Measurements from ENCODE around the gene FLNB.
A peak's percentile ranks its signal among the peaks of the same experiment; 100 is the strongest.

The FLNB gene, protein sequence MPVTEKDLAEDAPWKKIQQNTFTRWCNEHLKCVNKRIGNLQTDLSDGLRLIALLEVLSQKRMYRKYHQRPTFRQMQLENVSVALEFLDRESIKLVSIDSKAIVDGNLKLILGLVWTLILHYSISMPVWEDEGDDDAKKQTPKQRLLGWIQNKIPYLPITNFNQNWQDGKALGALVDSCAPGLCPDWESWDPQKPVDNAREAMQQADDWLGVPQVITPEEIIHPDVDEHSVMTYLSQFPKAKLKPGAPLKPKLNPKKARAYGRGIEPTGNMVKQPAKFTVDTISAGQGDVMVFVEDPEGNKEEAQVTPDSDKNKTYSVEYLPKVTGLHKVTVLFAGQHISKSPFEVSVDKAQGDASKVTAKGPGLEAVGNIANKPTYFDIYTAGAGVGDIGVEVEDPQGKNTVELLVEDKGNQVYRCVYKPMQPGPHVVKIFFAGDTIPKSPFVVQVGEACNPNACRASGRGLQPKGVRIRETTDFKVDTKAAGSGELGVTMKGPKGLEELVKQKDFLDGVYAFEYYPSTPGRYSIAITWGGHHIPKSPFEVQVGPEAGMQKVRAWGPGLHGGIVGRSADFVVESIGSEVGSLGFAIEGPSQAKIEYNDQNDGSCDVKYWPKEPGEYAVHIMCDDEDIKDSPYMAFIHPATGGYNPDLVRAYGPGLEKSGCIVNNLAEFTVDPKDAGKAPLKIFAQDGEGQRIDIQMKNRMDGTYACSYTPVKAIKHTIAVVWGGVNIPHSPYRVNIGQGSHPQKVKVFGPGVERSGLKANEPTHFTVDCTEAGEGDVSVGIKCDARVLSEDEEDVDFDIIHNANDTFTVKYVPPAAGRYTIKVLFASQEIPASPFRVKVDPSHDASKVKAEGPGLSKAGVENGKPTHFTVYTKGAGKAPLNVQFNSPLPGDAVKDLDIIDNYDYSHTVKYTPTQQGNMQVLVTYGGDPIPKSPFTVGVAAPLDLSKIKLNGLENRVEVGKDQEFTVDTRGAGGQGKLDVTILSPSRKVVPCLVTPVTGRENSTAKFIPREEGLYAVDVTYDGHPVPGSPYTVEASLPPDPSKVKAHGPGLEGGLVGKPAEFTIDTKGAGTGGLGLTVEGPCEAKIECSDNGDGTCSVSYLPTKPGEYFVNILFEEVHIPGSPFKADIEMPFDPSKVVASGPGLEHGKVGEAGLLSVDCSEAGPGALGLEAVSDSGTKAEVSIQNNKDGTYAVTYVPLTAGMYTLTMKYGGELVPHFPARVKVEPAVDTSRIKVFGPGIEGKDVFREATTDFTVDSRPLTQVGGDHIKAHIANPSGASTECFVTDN (N-terminal part only)

GRCh38 chr3:58008141-58009025 lies at the start of gene FLNB:
Gene FLNB (plus strand): TSS chr3:58008422. CDS start chr3:58008565, 143 bp downstream.
- peak; percentile 77 for DNase-seq

GRCh38 chr3:57958642-57959422 lies 49.4 kb upstream of the FLNB start:
- no peak for DNase-seq

DNA sequence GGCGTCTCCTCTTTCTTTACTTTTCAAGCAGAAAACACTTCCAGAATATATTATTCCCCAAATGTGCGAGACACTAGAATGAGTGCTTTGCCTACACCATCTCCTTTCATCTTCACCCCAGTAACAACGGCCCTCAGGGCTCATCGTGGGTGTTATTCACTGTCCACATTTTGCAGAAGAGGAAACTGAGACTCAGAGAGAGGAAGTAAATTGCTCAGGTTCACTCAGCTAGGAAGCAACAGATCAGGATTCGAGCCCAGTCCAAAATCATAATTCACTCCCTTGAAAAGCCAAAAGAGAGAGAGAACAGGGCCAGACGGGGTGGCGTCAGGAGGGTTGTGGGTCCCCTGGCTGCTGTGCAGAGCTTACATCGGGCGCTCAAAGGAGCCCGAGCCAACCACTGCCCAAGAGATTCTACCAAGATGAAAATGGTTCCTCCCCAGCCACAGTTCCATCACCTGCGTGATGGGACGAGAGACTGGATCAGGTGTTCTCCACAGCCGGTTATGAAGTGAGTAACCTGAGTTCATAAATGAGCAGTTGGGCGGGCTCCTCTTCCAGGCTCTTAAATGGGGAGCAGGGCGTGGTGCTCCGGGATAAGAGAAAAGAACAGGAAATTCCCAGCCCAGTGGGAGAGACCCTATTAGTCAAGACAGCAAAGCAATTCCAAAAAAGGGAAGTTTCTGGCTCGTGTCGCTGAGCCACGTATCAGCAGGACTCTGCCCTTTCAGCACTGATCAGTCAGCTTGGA lies 48.6 kb upstream of the FLNB start:
- no peak for DNase-seq

GRCh38 chr3:57960174-57960505 lies 48.1 kb upstream of the FLNB start:
- no peak for DNase-seq

DNA sequence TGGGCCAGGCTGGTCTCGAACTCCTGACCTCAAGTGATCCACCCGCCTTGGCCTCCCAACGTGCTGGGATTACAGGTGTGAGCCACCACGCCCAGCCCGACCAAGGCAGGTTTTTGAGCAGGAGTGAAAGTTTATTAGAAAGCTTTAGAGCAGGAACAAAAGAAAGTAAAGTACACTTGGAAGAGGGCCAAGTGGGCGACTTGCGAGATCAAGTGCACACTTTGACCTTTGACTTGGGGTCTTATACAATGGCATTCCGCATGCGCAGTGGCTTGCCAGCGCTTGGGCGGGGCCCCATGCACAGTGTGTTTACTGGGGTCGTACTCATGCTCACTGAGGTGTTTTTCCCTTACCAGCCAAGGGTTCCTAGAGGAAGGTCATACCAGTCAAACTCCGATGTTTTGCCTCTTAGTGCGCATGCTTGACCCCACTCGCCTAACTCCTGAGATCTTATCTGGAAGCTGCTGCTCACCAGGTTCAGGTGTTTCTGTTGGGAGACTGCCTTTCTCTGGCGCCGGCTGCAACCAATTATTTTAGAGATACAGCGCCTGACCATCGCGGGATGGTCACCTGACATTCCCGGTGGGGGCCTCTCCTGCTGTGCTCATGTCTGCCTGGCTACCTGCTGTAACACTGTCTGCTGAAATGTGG lies 46.9 kb upstream of the FLNB start:
- DNase-seq = no peak

DNA sequence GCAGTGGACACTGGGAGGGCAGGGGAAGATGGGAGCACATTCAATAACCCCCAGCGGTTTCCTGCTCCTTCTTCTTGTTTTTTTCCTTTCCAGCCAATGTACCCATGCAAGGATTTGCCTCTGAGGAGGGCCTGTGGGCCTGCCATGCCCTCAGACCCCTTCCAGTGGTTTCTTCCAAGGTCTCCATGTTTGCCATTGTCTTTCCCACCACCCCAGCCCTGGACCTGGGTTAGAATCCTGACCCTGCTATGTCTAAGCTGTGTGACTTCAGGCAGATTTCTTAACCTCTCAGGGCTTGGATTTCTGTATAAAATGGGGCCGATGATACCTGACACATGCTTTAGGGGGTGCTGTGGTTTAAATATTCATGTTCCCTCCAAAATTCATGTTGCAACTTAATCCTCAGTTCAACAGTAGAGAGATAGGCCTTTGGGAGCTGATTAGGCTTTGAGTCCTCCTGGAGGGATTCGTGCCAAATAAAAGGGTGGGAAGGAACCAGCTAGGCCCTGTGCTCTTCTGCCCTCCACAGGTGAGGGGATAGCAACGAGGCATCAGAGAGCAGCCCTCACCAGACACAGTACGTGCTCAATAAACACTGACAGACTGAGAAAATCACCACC lies 46.3 kb upstream of the FLNB start:
- DNase-seq = no peak

DNA sequence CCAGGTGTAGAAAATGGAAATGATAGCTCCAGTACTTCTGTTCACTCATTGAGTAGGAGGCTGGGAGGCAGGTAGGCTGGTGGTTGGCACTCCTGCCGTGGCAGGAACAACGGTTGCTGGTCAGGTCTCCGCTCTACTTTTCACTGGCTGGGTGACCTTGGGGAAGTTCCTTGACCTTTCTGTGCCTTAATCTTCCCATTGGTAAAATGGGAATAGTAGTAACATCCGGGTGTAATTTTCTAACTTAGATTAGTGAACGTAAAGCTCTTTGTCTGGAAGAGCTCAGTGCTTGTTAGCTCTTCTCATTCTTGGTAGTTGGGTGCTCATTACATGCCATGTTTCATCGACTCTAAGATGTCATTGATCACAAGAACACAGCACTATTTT lies 45.8 kb upstream of the FLNB start:
- DNase-seq = no peak

DNA sequence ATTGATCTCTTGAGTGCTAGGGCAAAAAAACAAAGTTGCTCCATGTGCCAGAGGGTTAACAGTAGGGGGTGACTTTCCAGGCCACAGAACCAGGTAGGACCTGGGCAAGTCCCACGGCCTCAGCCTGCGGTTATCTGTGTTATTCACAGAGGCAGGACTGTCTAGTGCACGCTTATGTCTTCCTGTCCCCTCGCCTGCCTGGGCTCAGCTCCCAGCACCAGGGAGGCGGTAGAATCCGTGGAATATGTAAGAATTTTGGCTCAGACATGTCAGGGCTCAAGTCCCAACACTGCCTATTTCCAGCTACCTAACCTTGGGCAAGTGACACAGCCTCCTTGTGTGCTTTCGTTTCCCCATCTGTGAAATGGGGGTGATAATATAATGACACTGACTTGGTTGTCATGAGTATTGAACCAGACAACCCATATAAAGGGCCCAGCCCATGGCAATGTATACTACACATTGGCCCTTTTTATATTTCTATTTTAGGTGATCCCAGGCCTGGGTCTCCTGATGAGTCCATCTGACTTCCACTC lies 44.3 kb upstream of the FLNB start:
- DNase-seq = no peak

- DNase-seq = no peak
These were observed 41.4 kb upstream of the FLNB start for GRCh38 chr3:57966829-57967228.

DNA sequence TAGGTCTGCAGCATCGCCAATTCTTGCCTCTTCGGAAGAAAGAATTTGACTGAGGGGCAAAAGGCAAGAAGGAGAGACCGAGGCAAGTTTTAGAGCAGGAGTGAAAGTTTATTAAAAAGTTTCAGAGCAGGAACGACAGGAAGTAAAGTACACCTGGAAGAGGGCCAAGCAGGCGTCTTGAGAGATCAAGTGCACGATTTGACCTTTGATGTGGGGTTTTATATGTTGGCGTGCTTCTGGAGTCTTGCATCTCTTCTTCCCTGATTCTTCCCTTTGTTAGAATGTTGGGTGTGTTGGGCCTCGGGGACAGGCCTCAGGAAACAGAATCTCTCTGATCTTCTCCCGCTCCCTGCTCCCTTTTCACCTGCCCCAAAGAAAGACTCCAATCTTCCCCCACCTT lies 40.6 kb upstream of the FLNB start:
- no peak for DNase-seq

- no peak for DNase-seq
These were observed 39.7 kb upstream of the FLNB start for GRCh38 chr3:57968501-57968900.

DNA sequence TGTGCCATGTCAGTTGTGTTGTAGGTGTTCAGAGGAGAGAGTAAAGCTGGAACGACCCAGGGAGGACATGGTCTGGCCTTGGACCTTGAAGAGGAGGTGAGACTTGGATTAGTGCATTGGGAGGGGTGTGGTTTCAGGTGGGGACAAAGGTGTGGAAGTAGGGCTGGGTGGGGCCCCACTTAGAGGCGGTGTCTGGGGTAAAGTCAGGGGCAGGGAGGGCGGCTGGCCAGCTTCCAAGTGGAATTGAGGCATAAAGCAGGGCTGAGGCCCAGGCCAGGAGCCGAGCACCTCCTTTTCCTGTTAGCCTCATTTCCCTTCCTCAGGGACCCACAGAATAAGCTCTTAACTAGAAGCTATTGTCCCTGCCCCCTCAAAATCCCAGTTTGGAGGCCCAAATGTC lies 36.2 kb upstream of the FLNB start:
- no peak for DNase-seq

DNA sequence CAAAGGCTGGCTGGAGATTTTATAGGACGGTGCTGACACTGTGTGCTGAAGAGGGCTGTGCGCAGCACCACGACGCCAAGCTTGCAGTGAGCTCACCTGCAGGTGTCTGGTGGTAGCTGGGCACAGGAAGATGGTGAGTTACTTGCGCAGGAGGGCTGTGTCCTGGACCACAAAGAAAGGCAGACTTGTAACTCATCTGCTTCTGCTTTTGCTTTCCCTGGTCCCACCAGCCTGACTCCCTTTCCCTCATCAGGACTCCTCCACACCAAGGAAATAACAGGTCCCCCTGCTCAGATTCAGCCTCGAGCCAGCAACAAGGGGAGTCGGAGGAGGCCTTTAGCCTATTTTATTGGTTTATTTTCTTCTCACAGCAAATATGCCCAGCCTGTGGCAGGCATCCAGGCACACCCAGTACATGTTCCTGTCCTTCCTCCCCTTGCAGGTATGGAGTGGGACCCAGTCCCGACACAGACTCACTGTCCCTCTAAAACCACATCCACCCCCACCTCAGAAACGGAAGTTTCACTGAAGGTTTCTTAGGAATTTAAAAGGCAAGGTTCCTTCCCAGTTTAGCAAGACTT lies 35.6 kb upstream of the FLNB start:
- no peak for DNase-seq

DNA sequence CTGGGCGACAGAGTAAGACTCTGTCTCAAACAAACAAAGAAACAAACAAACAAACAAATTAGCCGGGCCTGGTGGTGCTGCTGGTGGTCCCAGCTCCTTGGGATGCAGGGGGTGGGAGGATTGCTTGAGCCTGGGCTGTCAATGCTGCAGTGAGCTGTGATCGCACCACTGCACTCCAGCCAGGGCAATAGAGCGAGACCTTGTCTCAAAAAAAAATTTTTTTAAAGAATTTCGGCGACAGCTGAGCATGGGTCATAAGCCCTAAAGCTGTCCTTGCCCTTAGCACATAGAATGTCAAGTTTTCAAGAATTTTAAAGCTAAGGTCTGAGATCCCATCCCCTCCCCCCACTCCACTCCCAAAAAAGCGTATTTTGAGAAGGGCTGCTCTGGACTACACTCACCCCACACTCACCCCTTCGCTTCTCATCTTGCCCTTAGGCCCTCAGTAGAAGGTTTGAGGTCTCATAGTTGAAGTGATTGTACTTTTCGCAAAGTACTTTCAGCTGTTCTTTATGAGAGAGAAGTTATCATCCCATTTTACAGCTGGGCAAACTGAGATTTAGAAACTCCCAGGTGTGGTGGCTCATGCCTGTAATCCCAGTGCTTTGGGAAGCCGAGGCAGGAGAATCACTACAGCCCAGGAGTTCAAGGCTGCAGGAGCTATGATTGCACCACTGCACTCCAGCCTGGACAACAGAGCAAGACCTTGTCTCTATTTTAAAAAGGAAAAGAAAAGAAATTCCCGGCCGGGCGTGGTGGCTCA lies 34.3 kb upstream of the FLNB start:
- no peak for DNase-seq

DNA sequence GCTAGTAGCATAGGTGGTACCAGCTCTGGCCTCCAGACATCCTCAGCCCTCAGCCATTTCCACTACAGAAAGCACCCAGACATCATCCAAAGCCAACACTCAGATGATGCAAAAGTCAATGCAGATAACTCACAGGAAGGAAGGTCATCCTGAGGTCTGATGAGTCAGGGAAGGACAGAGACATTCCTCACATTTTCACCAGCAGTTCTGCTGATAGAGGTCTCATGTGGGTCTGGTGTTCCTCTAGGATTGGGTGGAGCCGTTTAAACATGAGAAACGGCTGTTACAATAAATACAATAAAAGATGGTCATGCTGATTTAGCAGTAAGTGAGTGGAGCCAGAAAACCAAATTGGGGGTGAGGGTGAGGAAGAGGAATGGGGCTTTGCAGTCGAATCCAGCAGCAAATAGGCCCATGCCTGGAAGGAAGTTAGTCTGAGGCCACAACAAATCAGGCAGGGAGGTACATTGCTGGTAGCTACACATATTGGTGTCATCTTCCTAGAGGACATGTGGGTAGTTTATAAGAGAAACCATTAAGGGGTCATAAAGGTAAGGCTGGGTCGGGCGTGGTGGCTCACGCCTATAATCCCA lies 33.3 kb upstream of the FLNB start:
- DNase-seq = no peak

DNA sequence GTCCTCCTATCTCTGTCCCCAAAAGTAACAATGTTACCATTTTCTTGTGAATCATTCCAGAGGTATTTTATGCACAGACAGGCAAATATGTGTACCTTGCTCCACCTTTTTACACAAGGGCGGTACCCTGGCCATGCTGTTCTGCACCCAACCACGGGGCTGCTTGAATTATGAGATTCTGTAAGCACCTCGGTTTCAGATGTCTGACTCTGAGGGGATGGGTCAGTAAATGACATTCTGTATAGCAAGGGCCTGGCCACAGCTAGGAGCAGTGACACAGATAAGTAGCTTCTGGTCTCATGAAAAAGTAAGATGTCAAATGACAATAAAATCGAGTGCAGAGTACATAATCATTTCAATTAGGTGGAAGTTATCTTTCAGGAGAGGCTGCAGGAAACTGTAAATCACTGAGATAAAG lies 30.4 kb upstream of the FLNB start:
- DNase-seq = no peak

DNA sequence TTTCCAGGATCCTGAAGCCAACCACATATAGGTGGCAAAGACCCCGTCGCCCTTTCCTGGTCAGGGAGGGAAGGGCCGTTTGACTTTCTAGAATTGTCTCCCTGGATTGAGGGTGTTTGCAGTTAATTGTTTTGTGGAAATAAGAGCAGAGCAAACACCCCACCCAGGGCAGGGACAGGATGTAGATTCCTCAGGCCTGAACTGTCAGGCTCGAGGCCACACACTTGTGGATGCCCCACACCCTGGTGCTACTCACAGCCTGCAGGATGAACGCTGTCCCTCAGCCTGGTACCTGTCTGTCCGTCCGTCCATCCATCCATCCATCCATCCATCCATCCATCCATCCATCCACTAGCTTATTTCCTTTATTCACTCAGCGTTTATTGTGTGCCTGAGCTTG lies 29.9 kb upstream of the FLNB start:
- DNase-seq = no peak

DNA sequence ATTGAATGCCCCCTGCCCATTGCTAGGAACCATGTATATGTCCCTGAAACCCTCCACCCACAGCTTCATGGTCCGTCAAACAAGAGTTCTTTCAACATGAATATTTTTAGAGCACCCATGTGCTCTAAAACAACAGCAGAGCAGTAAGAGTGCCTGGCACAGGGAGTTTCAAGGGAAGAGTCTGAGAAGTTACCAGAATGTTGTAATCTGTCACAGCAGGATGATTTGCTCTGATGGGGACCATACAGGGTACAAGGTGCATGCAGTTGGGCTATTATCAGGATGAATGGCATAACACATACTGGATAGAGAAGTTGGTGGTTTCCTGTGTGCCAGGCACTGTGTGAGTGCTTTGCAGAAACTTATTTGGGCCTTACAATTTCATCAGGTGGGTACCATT lies 27.8 kb upstream of the FLNB start:
- DNase-seq = no peak
